HK-2 (cell line): ENCODE measurements around the gene VPS4A.

Experiments used
- DNase-seq: peaks from one replicate; pipeline ENCODE4 v3.0.0-alpha.2; 2018; ENCODE audit not compliant: unreplicated experiment

VPS4A gene

DNA sequence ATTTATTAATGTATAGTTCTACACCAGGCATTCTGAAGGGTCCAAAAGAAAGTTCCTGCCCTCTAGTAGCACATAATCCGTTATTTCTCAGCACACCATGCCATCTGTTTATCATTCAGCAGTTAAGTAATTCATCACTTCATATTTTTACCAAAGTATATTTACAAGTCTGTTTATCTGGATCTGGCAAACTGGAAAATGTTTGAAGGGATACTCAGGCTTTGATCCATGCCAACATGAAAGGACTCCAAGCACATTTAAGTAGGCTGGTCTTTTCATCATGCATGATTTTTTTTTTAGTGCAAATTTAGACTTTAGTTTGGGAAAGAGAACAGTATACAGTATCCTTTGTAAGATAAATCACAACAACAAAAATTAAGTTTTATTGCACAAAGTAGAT is 4.1 kb upstream of the VPS4A start:
- no peak for DNase-seq

DNA sequence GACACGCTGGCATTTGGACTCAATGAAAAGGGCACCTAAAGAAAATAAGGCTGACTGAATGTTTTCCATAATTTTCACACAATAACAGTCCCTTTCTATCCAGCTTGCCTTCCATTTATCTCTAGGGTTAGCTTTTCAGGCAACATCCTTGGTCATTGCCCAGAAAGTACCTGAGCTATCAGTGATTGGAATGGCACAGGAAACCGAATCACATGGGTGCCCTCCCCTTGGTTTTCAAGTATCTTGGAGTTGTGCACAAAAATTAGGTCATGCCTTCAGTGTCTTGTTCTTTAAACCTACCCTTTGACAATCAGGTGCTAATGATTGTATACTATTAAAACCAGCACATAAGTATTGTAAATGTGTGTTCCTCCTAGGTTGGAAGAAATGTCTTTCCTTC is 3.3 kb upstream of the VPS4A start:
- no peak for DNase-seq

DNA sequence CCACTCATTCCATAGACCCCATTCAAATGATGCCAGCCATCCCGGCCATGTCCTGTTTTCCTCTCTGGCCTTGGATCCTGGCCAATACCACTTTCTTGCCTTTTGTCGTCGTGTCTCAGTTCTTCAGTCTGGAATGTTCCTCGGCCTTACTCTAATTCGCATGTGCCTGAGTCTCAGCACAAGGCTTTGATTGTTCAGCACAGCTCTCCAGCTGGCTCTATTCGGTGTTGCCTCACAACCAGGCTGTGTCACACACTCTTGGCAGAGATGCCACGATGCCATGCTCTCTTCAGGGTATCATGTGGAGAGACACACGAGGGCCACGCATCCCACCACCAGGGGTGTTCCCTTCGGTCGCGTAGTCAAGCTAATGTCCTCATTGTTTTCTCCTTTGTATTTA is 1.8 kb upstream of the VPS4A start:
- no peak for DNase-seq

DNA sequence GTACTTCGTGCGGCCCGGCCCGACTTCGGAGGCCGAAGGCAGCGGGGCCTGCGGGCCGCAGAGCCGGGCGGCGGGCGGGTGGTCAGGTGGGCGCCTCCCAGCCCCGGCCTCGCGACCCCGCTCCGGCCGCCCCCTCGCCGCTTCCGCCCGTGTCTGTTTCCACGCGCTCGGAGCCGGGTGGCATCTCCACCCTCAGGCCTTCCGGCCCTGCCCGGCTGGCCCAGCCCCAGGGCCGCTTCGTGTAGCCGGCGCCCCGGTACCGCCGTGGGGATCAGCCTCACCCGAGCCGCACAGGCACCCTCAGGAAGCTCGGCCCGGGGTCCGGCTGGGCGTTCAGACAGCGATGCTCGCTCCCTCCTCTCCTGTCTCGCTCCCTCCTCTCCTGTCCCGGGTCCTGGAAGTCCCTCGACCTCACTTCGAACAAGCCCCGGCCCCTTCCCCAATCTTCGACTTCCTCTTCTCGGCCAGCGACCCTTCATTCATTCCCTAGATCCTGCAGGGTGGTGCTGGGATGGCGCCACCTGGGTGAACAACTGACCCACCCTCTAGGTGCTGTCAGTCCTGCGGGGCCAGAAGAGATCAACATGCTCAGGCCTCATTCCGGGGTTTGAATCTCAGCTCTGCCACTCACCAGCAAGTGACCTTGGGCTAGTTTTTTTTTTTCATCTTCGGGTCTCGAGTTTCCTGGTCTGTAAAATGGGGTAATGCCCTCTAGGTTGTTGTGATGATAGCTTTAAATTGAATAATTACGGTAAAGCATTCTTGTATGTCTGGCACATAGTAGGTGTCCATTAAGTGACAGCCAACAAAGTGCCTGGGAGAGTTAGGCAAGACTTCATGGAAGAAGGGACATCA is 610 bp downstream of the VPS4A start:
- peak; percentile 63 for DNase-seq

DNA sequence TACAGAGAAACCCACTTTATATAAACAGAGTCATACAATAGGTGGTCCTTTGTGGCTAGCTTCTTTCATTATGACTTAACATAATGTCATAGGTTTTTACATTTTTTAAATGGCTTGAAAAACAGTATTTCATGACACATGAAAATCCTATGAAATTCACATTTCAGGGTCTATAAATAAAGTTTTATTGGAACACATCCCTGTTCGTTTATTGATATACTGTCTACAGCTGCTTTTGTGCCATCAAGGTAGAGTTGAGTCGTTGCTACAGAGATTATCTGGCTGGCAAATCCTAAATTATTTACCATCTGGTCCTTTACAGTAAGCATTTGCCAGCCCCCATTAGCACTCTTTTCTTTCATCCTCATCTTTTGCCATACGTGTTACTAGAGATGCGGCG is 2.3 kb downstream of the VPS4A start:
- DNase-seq: no peak

DNA sequence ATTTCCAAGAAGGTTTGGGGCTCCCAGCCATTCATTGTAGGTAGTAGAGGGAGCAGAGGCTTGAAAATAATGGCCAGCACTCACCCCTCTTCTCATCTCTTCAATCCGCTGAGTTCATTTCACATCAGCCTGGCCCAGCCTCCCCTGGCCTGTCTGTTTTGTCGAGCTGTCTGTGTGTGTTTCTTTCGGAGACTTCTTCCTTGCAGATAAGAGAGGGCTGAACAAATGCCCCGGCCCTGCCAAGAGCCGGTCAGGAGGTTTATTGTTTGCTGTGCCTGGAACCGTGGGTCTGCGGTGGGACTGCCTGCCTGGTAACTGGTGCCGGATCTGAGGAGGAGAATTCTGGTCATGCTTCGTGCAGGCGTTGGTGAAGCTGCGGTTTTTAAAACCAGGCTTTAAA is 3.4 kb downstream of the VPS4A start:
- no peak for DNase-seq

DNA sequence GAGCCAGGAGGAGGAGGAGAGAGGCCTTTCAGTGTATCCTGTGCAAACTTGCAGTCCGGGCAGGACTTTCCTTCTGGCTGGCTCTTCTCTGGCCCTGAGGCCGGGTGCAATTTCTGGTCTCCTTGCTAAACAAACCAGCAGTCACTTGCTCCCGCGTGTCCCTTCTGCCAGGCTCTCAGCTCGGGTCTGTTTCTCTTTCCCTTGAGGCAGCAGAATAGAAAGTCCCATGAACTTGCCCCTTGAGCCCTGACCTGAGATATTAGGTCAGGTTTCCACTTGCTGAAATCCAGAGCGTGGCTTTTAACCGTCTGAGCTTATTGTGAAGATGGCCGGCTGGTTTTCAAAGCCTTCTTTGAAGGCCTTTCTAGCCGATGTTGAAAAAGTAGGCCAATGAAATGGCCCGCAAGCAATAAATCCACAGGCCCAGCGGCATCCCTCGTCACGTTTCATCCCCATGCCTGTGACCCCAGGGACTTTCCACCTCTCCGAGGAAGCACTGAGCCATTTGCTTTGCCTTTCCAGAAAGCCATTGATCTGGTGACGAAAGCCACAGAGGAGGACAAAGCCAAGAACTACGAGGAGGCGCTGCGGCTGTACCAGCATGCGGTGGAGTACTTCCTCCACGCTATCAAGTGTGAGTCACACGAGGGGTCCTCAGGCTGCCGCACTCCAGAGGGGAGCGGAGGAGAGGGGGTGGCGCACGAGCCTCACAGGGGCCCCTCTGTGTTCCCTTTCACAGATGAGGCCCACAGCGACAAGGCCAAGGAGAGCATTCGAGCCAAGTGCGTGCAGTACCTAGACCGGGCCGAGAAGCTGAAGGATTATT is 4.5 kb downstream of the VPS4A start:
- no peak for DNase-seq

DNA sequence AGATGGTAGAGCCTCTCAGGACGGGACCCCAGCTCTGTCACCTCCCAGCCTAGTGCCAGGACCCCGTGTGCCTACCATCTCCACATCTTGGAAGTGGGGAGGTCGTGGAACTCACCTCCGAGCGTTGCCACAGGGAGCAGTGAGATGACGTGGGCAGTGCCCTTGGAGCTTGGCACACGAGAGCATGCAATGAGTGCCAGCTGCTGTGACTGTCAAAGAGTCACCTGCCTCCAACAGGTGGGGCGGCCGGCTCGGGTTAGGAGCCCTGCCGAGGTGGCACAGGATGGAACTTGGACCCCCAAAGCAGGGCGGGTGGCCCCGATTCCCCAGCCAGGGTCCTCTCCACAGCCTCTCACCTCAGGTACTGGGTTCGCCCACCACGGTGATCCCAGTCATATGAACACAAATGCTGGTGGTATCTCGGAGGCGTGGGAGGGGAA is 5.5 kb downstream of the VPS4A start:
- no peak for DNase-seq

DNA sequence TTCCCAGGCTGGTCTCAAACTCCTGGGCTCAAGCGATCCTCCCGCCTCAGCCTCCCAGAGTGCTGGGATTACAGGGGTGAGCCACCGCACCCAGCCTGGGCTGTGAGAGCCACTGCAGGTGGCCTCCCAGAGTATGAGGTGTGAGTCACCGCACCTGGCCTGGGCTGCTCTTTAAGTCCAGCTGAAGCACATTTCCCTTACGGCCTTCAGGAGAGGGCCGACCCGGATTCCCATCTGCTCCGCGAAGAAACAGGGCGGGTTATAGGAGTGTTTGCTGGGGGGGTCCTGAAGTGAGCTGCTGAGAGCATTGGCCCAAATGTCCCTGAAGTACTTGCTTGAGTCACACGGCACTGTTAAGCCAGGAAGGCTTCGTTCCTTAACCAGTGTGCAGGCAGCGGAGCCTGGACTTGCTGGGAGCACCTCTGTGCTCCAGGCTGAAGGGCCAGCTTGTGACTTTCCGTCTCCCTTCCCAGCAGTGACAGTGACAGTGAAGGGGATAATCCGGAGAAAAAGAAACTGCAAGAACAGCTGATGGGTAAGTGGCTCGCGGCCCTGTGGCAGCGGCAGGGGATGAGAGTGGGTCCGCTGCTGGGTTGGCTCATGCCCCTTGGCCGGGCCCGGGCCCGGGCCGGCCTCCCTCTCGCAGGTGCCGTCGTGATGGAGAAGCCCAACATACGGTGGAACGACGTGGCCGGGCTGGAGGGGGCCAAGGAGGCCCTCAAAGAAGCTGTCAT is 7.2 kb downstream of the VPS4A start:
- DNase-seq: no peak

DNA sequence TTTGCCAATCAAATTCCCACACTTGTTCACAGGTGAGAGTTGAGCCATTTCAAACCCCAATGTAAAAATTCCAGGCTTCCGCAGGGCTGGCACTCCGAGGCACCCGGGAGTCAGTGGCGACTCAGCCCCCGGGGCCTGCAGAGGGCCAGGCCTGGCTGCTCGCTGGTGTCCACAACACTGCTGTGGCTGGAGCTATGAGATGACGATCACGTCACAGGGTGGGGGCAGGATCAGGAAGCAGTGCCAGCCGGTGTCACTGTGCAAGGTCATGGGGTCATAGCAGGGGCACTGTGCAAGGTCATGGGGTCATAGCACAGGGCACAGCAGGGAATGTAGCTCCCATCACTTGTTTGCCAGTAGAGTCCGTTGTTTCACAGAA is 7.8 kb downstream of the VPS4A start:
- no peak for DNase-seq

DNA sequence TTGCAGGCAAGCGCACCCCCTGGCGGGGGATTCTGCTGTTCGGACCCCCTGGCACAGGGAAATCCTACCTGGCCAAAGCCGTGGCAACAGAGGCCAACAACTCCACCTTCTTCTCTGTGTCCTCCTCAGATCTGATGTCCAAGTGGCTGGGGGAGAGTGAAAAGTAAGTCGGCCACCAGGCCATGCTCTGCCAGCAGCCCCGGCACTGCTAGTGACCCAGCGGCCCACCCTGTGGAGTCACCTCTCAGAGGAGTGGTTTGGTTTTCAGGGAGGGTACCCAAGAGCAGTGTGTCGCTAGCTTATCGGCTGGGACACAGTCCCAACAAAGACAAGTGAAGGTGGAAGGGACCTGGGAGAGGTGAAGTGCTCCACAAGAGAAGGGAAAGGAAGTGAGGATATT is 8.2 kb downstream of the VPS4A start:
- no peak for DNase-seq

DNA sequence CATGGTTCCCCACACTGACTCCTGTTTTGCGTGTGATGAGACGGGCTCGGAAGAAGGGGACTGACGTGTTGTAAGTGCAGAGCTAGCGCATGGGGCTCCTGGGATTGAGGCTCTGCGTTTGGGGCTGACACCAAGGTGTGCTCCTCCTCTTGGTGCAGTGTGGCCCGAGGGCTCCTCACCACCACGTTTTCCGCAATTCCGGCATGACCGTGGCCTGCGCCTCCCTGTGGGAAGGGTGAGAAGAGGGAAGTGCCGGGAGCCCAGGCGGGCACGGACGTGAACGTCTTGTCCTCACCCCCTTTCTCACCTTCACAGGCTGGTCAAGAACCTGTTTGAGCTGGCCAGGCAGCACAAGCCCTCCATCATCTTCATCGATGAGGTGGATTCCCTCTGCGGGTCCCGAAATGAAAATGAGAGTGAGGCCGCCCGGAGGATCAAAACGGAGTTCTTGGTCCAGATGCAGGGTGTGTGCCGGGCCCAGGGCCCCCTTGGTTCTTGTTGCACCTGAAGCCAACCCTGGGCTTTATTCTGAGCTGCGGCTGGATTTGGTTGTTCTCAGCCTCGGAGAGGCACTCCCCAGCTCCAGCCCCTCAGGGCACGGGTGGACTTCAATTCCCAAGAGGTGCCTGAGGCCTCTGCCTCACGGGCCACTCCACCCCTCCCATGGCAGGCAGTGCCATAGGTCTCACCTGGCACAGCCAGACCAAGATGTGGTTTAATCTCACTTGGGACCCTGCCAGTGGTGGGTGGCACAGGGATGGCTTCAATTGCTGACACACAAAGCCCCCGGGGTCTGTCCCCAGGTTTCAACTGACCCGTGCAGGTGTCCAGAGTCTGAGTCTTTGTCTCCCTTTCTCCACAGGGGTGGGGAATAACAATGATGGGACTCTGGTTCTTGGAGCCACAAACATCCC is 8.9 kb downstream of the VPS4A start:
- no peak for DNase-seq

DNA sequence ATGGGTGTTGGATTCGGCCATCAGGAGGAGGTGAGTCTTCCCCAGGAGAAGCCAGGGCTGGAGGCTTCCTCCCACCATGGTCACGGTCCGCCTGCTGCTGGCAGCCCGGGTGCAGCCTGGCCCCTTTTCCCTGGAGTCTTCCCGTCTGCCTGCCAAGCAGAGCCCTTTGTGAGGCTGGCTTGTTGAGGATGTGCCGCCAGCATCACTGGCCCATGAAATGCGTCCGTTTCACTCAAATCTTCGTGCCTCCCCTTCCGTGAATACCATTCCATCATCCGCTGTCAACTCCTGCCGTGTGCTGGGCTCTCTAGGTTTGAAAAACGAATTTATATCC is 9.6 kb downstream of the VPS4A start:
- no peak for DNase-seq

DNA sequence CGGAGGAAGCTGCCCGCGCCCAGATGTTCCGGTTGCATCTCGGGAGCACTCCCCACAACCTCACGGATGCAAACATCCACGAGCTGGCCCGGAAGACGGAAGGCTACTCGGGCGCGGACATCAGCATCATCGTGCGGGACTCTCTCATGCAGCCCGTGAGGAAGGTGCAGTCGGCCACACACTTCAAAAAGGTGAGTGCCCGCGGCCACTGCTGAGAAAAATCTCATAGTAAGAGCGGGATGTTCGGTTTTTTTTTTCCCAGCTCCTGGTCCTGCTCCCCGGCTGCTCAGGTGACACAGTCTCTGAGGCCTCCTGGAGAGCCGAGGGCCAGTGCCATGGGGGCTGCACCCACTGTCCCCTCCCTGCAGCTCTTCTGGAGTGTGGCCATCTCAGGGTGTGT is 9.9 kb downstream of the VPS4A start:
- no peak for DNase-seq

DNA sequence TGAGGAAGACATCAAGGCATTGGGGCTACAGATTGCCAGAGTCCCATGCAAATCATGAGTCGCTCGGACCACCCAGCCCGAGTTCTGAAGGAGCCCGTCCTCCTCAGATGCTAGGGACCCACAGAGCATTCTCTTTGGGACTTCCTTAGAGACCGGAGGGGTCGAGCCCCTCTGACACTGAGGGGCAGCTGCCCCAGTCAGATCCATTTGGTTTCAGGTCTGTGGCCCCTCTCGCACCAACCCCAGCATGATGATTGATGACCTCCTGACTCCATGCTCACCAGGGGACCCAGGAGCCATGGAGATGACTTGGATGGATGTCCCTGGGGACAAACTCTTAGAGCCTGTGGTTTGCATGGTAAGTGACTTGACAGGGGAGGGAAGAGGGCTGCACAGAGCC is 11.2 kb downstream of the VPS4A start:
- no peak for DNase-seq

DNA sequence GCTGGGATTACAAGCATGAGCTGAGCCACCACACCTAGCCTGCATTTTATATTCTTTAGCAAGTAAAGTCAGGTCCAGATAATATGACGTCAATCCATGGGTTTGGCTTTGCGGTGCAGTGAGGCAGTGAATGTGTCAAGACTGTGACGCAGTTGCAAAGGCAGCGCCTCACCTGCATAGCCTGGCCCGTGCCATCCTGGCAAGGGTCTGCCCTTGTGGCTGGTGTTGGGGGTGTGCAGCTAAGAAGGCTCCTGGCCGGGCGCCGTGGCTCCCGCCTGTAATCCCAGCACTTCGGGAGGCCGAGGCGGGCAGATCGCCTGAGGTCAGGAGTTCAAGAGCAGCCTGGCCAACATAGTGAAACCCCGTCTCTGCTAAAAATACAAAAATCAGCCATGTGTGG is 12.3 kb downstream of the VPS4A start:
- DNase-seq: no peak

DNA sequence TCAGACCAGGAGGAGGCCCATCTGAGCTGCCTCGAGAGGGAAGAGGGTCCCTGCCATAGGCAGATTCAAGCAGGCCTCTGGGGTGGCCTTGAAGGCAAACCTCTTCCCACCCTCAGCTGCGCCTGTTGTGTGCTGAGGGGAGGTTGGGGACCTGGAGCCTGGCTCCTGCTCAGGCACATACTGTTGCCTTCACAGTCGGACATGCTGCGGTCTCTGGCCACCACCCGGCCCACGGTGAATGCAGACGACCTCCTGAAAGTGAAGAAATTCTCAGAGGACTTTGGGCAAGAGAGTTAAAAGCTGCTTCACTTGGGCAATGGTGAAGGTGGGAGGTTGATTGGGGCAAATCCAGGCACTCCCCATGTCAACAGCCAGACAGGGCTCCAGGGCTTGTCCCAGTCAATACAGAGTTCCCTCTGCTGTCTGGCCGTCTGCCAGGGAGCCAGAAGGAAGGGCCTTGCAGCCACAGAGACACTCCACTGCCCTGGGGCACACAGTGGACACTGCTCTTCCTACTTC is 12.9 kb downstream of the VPS4A start:
- DNase-seq: no peak

DNA sequence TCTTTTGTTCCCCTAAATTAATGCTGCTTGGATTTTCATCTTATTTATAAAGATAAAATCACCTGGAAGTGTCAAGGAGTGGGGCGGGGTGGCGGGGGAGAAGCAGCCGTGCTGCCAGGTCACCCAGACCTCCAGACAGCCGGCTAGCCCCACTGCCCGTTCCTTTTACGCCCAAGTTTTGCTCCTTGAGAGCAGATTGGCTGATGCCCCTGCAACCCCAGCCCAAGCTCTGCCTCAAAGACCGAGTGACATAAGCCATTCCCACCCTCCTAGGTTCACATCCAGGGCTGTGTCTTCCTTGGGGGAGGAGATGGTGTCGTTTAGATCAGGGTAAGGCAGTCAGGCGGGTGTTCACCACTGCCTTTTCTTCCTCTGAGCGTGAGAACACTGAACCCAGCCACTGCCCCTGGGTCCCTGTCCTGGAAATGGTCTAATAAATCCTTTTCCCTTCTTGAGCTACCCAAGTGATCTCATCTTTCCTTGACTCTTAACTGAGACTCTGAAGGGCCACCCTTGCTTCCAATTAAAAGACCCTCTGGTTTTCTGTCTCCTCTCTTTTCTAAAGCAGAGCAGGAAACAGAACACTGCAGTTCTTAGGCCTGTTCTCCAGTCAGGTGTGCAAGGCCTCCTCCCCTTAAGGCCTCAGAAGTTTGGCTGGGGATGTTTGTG is 13.6 kb downstream of the VPS4A start:
- DNase-seq: no peak

DNA sequence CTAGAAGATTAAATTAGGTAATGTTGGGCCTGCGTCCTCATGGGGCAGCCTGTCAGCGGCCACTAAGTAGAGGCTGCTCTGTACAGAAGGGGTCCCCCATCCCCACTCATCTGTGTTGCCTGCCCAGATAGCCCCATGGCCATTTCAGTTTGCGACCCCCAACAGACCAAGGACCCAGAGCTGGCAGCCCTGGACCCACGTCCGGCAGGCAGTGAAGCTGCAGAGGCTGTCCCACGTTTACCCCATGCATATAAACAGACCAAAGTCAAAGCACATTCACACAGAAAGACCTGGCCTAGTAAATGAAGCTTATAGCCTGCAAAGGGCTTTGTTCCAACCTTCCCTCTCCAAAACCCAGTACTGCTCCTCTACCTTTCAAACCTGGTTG is 14.6 kb downstream of the VPS4A start:
- no peak for DNase-seq

DNA sequence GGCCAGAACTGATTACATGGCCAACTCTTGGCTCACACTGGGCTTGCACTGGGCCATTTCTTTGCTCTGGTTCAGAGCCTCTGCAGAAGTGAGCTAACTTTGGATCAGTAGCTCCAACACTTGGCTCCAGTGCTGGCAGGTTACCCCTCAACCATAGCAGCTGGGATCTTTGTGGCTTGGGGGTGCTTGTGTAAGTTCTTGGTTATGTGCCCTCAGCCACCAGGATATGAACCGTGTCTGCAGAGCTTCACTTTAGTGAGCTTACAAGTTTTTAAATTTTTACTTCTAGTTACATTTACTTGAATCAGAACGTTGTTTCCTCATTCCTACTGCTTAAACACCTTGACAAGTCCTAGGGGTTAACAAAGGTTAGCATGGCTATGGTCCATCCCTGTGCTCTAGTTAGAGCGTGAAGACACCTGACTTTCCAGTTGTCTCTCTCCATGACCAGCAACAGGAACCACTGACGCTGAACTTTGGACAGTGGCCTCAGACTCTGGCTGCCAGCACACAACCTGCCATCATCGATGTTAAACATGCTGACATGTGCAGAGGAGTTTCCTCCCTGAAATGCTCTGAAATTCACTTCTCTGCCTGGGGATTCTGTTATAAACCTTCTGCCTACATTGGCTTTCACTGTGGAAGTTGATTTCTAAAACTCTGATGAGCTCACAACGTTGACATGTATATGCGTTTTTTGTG is 15.2 kb downstream of the VPS4A start:
- no peak for DNase-seq
